Measurements from ENCODE around the gene PLEKHH2. TPM values are rescaled to one million over a fixed set of nuclear protein-coding genes. Genes with fewer than 3 reads are reported as not detected.

PLEKHH2 gene
- total and polyA plus RNA-seq, 2 of the 13 experiments (the other 11 are each of a cell fraction or from before 2014, with no cell fraction given), result 1.1 to 3.0 TPM

- ChIA-PET CTCF (ENCODE audit: low intra/inter-chr PET ratio, low total read pairs) (no interaction called here), POLR2A (no interaction called here)
- Histone ChIP-seq H3K36me3 (replicated peaks in 1 of 2; ENCODE audit: control insufficient read depth in 1 of 2, insufficient read depth in 2 of 2, low read length in 2 of 2) (no peaks in the 10 kb centered on the region), H3K27me3 (ENCODE audit: control insufficient read depth in 1 of 2, insufficient read depth in 2 of 2, low read length in 2 of 2) (no peaks in the 10 kb centered on the region), H3K4me1 (ENCODE audit: insufficient read depth, low read length) (peaks cover 6% of the 10 kb centered on the region; the same call in 1 of the 2 replicates), H3K27ac (ENCODE audit: extremely low read length, insufficient read depth, low read length) (no peak overlapping the region), H4K20me1 (ENCODE audit: insufficient read depth, low read length) (no peaks in the 10 kb centered on the region), H3K79me2 (ENCODE audit: insufficient read depth, low read length) (no peaks in the 10 kb centered on the region), H2AFZ (ENCODE audit: low read length) (no peak overlapping the region), H3K4me2 (ENCODE audit: low read depth, low read length) (no peak overlapping the region), H3K4me3 (replicated peaks in 1 of 3; ENCODE audit: insufficient read depth in 1 of 3, low read depth in 2 of 3, low read length in 3 of 3) (no peak overlapping the region), H3K9ac (ENCODE audit: insufficient read depth, low read depth, low read length) (no peak overlapping the region), H3K9me3 (ENCODE audit: low read length) (no peaks in the 10 kb centered on the region)
- ATAC-seq (no peak), FAIRE-seq (no peak), DNase-seq (ENCODE audit: low spot score) (no peak)
- WGBS (ENCODE audit: low lambda C conversion rate), result 86% methylated on average over 2 of the region's 2 CpGs
- TF ChIP-seq ELF3 (CRISPR knock-in tag; IDR thresholded peaks at IDR 0.05) (no peak), KDM6A (CRISPR knock-in tag; IDR thresholded peaks at IDR 0.05; ENCODE audit: low read depth) (no peak), GMEB2 (CRISPR knock-in tag; IDR thresholded peaks at IDR 0.05; ENCODE audit: low read depth) (no peak), ESRRA (CRISPR knock-in tag; IDR thresholded peaks at IDR 0.05; ENCODE audit: low read depth) (no peak), ELK4 (CRISPR knock-in tag; IDR thresholded peaks at IDR 0.05; ENCODE audit: borderline replicate concordance) (no peak), CTCF (CRISPR knock-in tag; IDR thresholded peaks at IDR 0.05) (no peak), ZNF572 (CRISPR knock-in tag; IDR thresholded peaks at IDR 0.05) (no peak), HNRNPUL1 (IDR thresholded peaks at IDR 0.05; ENCODE audit: low read depth, low read length) (no peak), LBX2 (CRISPR knock-in tag; IDR thresholded peaks at IDR 0.05; ENCODE audit: borderline replicate concordance) (no peak), ZBTB20 (CRISPR knock-in tag; IDR thresholded peaks at IDR 0.05; ENCODE audit: borderline replicate concordance, low read depth) (no peak), MXD3 (CRISPR knock-in tag; IDR thresholded peaks at IDR 0.05) (no peak), ZFP37 (CRISPR knock-in tag; IDR thresholded peaks at IDR 0.05; ENCODE audit: borderline replicate concordance) (no peak), NFKB2 (CRISPR knock-in tag; IDR thresholded peaks at IDR 0.05; ENCODE audit: borderline replicate concordance) (no peak)
- TF ChIP-seq, protein P1, sequence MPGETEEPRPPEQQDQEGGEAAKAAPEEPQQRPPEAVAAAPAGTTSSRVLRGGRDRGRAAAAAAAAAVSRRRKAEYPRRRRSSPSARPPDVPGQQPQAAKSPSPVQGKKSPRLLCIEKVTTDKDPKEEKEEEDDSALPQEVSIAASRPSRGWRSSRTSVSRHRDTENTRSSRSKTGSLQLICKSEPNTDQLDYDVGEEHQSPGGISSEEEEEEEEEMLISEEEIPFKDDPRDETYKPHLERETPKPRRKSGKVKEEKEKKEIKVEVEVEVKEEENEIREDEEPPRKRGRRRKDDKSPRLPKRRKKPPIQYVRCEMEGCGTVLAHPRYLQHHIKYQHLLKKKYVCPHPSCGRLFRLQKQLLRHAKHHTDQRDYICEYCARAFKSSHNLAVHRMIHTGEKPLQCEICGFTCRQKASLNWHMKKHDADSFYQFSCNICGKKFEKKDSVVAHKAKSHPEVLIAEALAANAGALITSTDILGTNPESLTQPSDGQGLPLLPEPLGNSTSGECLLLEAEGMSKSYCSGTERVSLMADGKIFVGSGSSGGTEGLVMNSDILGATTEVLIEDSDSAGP (CRISPR knock-in tag; IDR thresholded peaks at IDR 0.05; ENCODE audit: borderline replicate concordance), result no peak
- TF ChIP-seq, protein P2, sequence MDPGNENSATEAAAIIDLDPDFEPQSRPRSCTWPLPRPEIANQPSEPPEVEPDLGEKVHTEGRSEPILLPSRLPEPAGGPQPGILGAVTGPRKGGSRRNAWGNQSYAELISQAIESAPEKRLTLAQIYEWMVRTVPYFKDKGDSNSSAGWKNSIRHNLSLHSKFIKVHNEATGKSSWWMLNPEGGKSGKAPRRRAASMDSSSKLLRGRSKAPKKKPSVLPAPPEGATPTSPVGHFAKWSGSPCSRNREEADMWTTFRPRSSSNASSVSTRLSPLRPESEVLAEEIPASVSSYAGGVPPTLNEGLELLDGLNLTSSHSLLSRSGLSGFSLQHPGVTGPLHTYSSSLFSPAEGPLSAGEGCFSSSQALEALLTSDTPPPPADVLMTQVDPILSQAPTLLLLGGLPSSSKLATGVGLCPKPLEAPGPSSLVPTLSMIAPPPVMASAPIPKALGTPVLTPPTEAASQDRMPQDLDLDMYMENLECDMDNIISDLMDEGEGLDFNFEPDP (CRISPR knock-in tag; conservative IDR thresholded peaks at IDR 0.05), result no peak
- intact Hi-C loops (cut with micrococcal nuclease; ENCODE audit: unreplicated experiment), result no loop called here
- BruUV-seq (replicated peaks), result no TSS peak
- in situ Hi-C loops (cut with HindIII; ENCODE audit: extremely low pct_ligation_motif_present, low pct_unique_long_range_greater_than_20kb), result no loop called here
Measured at GRCh38 chr2:43737855-43738254, 100.8 kb downstream of the PLEKHH2 start.
